HPDE6-E6E7 (cell line): ENCODE data around the gene NPBWR2.

Experiments
- DNase-seq: peaks from one replicate; pipeline ENCODE4 v3.0.0; 2011; ENCODE audit warnings: missing footprints; ENCODE audit errors: extremely low spot score

NPBWR2 gene

DNA sequence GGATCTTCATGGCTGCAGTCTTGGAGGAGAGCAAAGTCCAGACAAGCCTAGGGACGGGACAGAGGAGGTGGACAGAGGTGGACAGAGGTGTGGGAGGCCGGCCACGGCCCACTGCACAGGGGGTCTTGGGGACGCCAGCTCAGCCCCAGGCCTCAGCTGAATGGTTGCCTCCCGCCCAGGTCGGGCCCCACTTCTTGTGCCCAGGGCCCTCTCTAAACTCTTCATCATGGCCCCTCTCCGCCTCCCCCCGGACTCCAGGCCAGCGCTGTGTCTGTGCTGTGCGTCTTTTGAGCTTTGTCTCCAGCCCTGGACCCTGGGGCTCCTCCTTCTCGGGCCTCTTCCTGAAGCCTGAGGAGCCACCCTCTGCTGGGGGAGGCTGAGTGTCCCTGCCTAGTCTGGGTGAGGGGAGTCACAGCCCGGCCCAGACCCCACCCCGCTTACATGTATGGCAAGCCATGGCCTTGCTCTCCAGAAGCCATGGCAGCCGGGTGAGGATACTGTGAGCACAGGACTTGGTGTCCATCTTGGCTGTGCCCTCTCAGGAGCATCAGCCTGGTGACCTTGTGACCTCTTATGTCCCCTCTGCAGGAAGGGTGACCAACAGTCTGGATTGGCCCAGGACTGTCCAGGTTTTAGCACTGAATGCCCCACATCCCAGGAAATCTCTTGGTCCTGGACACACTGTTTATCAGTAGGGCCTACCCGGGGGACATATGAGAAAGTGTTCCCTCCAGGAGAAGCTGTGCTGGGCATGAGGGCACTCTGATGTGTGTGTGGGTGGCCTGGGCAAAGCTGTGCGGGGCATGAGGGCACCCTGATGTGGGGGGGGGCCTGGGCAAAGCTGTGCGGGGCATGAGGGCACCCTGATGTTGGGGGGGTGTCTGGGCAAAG is 9.4 kb upstream of the NPBWR2 start:
- no peak for DNase-seq

DNA sequence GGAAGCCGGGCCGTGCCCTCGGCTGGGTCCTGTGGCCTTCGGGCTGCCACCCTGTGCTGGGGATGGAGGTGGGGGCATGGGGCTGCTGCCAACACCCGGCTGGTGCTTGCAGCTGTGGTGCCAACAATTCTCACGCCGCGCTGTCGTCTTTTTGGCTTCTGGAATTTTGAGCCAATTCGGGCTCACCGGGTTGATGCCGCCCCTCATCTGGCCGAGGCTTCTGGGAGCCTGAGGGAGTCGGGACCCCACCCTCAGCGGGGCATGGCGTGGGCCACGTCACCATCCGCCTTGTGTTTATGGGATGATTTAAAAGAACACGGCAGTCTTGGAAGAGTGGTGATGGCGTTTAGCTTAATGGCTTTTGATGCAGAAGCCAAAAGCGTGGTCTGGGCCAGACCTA is 8.7 kb upstream of the NPBWR2 start:
- no peak for DNase-seq

DNA sequence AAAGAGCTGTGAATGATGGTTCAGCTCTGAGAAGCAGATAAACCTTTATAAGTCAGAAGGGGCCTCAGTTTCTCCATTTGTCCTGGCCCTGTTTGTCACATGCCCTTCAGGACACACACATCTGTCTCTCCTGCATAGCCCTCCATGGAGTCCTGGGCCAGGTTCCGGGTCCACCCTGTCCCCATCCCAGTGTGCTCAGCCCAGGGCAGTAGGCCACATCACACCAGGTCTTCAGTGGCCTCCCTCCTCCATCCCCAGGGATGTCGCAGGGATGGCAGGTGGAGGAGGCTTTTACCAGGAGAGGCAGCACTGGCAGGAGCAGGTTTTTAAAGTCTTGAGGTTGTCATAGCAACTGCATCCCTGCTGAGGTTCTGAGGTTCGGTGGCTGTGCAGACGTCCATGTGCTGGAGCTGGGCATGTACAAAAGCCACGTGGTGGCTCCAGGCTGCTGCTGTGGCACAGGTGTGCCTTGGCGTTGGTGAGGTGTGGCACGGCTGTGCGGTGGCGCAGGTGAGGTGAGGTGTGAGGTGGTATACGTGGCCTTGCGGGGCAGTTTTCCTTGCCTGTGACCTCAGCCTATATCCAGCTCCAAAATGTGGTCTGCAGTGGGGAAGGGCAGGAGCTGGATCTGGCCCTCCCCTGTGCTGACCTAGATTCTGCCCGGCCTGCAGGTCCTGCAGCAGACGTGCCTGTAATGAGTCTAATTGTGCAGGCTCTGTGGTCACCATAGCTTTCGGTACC is 8.0 kb upstream of the NPBWR2 start:
- no peak for DNase-seq

- no peak for DNase-seq
Measured at GRCh38 chr20:64114356-64114971, 7.1 kb upstream of the NPBWR2 start.

- no peak for DNase-seq
Measured at GRCh38 chr20:64113796-64114355, 6.5 kb upstream of the NPBWR2 start.

DNA sequence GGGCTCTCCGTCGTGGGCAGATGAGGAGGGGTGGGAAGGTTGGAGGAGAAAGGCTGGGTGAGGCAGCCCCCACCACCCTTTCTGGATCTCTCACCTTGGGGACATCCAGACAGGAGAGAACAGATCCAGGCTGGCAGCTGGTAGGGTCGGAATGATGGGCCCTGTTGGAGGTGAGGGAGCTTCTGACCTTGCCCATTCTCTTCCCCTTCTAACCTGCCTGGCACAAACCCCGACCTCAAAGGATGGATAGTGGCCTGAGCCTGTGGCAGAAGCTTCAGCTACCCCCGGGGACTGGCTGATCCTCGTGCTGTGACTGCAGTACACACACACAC is 6.0 kb upstream of the NPBWR2 start:
- no peak for DNase-seq

DNA sequence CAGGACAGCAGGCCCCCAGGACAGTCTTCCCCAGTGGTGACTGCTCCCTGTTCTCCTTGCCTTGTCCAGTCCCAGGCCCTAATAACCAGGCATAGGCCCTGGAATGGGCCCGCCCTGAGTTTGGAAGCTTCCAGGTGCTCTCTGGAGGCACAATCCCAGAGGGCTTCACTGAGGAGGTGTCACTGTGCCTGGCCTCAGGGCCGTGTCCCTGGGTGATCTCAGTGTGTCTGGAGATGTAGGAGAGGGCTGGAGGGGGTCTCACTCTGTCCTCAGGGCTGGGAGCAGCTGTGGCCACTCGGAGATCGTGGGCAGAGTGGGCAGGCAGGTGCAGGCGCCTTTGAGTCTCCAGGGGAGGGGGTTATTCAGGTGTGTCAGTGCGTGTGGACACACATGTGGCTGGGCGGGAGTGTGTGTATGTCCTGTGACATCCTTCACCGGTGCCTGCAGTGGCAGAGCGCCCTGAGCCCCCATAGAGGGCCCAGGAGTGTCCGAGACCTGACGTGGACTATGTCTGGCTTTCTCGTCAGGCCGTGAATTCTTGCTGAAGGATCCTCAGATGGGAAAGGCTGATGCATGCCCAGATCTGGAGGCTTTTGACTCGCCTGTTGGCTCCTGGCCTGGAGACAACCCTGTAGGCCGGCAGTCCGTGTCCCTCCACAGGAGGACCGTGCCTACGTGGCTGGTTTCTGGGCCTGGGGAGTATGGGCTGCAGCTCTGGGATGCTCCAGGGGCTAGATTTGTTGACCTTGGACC is 5.5 kb upstream of the NPBWR2 start:
- DNase-seq: no peak

GRCh38 chr20:64111841-64112641 is 4.7 kb upstream of the NPBWR2 start:
- DNase-seq: no peak

- no peak for DNase-seq
Measured at GRCh38 chr20:64110411-64111068, 3.2 kb upstream of the NPBWR2 start.

DNA sequence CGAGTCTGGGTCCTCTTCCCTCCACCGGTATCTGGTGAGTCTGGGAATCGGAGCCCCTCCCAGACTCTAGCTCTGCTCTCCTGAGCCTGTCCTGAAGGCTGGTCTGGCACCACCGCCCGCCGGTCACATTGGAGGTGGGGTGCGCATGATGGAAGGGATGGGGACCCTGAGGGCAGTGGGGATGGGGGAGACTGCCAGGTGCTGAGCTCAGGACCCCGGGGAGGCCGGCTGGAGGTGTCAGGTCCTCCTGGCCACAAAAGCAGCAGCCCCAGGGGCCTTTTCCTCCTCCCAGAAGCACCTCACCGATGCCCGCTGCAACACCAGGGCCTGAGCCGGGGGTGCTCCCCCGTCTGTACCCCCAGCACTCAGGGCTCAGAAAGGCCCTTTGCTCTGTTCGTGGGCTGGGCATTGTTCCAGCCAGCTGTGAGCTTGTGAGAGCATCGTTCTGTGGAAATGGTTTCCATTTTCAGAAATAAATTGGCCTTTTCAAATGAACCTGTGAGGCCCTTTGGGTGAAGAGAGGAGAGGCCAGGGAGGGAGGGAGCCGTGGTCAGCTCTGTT is 2.5 kb upstream of the NPBWR2 start:
- no peak for DNase-seq

DNA sequence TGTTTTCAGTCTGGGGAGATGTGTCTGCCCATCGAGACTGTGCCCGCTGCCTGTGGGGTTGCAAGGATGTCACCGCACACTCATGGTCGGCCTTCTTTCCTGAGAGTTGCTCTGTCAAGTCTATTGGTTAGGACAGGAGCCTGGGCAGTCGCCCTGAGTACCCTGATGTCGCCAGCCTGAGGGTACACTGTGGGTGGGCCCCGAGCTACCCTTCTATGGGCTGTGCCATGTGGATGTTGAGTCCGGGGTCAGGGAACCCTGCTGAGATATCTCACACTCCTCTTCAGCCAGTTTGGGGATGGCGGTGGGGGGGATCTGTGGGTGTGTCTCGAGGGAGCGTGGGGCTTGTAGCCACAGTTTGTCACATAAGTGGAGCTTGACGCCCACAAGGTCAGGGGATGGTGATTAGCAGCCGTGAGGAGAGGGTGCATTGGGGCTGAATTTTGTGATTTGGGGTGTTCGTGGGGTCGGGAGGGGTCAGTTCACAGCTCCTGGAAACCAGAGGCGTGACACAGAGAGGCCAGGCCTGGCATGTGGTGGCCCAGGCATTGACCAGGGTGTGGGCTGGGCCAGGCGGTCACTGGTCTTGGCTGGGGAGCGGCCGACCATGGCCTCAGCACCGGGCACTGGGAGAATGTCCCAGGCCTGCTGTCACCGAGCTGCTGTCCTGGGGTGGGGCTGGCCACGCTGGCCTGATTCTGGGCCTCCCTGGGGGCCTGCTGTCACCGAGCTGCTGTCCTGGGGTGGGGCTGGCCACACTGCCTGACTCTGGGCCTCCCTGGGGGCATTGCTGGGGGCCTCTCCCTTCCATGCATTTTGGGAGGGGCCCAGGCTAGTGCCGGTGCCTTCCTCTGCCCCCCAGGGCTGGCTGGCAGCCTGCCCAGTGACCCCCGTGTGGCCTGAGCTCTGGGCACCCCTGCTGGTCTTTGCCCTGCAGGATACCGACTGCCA is 1.6 kb upstream of the NPBWR2 start:
- DNase-seq: no peak

DNA sequence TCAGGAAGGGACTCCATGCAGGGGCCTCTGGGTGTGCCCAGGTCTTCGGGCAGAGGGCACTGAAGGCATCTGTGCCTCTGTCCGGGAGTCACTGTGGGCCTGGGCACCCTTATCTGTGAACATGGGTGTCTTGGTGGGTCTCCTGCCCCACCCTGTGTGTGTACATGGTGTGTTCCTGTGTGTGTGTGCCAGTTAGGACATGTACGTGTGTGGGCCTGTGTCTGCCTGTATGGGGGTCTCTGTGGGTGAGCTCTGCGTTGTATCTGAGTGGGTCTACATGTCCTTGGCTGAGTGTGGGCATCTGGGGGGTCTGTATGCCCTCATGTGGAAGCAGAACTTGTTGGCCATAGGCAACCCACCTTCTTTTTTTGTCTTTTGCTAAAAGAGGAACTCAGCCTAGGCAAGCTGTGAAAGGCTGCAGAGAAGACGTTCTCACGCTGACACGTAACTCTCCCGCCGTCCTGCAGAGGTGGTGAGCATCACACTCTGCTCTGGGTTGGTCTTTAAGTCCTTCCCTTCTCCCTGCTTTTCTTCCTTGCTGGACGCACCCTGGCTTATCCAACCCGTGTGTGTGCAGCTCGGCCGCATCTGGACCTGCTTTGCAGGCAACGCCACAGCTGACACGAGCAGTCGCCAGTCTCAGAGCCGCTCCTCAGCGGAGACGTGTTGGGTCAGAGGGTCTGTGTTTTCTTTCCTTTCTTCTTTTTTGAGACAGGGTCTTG is 532 bp upstream of the NPBWR2 start:
- DNase-seq: no peak

DNA sequence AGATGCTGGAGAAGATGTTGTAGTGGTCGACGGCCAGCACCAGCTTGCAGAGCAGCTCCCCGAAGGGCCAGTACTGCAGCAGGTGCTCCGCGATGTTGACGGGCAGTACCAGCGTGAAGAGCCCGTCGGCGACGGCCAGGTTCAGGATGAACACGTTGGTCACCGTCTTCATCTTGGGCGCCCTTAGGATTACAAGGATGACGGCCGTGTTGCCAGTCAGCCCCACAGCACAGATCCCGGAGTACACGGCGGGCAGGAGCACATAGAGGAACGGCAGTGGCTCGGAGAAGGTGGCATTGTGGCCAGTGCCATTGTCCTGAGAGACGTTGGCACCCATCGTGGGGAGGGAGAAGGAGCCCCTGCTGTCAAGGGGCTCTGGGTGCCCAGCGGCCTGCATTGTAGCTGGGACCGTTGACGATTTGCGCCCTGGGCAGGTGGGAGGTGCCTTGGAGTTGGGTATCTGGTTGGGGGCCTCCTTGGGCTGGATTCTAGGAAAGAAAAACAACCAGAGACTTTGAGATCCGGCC is 867 bp downstream of the NPBWR2 start:
- no peak for DNase-seq

DNA sequence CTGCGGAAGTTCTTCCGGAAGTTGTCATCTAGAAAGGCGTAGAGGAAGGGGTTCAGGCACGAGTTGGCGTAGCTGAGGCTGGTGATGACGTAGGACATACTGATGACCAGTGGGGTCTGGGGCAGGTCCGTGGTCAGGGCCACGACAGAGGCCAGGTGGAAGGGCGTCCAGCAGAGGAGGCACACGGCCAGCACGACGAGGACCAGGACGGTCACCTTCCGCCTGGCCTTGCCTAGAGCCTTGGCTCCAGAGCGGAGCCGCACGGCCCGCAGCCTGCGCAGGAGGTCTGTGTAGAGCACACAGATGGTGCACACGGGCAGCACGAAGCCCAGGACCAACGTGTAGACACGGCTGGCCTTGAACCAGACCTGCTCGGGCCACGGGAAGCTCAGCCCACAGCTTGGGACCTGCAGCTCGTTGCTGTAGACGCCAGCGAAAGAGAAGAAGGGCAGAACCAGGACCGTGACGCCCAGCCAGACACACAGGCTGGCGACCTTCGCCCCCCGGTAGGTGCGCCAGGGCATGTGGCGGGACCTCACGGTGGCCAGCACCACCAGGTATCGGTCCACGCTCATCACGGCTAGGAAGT is 1.4 kb downstream of the NPBWR2 start:
- DNase-seq: no peak

- DNase-seq: no peak
Measured at GRCh38 chr20:64104667-64105451, 2.5 kb downstream of the NPBWR2 start.

GRCh38 chr20:64103871-64104666 is 3.3 kb downstream of the NPBWR2 start:
- no peak for DNase-seq
